ENCODE results near the gene DNAH5. TPM values are rescaled to one million over a fixed set of nuclear protein-coding genes. Genes with fewer than 3 reads are reported as not detected.

DNAH5 gene
- total RNA-seq, 2 experiments from 2014 or later, result not detected

DNA sequence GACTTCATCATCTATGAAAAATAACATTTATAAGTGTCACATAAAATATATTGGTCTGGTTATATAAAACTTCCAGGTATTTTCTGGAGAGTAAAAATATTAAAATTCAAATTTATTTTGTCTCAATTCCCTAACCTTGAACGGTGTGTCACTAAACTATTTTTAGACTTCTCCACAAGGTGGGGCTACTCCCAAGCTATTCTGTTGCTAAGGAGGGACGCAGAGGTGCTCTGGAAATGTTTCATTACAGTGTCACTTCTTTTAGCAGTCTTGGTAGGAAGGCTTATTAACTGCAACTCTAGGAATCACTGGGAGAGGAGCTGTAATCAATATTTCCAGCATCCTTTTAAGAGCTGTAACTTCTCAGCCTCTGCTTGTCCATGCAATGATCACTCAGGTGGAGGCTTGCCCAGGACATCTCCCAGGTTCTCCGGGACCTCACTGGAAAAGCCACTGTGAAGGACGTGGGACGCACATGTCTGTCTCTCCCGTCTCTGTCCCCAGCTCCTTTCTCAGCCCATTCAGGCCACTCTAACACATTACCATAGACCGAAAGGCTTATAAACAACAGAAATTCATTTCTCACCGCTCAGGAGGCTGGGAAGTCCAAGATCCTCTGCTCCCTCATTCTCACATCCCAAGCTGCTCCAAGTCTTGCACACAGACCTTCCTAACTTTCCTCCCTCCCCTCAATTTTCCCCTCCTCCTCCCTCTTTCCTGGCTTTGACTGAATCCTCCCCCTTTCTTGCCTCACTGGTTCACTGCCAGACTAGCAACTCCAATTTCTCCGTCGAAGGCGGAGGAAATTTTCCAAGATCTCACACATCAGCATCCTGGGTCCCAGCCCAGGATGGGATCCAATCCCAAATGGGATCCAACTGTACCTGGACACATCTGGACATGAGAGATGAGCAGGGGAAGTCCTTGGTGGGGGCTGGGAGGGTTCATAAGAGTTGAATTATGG is 32.7 kb upstream of the DNAH5 start:
- TF ChIP-seq CTCF (IDR thresholded peaks at IDR 0.05), result no peak
- POLR2A ChIA-PET, result no interaction called here
- no peaks in the 10 kb centered on the region for H3K4me1 ChIP-seq (ENCODE audit: insufficient read depth, low read length)
- Mint-ChIP-seq H3K9me3 (peaks cover 4% of the 10 kb centered on the region), H3K4me3 (no peak overlapping the region), H3K27me3 (peaks cover 9% of the 10 kb centered on the region), H3K27ac (no peak overlapping the region), H3K4me1 (ENCODE audit: low read depth) (no peaks in the 10 kb centered on the region), H3K36me3 (ENCODE audit: low read depth) (no peaks in the 10 kb centered on the region)
- ATAC-seq (ENCODE audit: poor library complexity), result no peak
- H3K9me3 ChIP-seq (ENCODE audit: control insufficient read depth in 1 of 2, insufficient read depth in 1 of 2, low read length in 2 of 2), result peaks cover 0 to 4% of the 10 kb centered on the region in 2 experiments
- intact Hi-C loops (cut with DNase I, micrococcal nuclease), result no loop called here
- DNase-seq, result no peak
- H3K36me3 ChIP-seq (ENCODE audit: insufficient read depth, low read length), result no peaks in the 10 kb centered on the region
- H3K4me3 ChIP-seq (ENCODE audit: low read length), result no peak overlapping the region
- no peak overlapping the region for H3K27ac ChIP-seq (ENCODE audit: low read depth in 1 of 2, low read length in 2 of 2)
- peaks cover 0 to 3% of the 10 kb centered on the region in 2 experiments for H3K27me3 ChIP-seq (ENCODE audit: control insufficient read depth in 1 of 2, insufficient read depth in 2 of 2, low read length in 2 of 2)
- CTCF ChIA-PET, result no interaction called here

GRCh38 chr5:13976223-13976622 is 31.7 kb upstream of the DNAH5 start:
- ChIA-PET POLR2A (no interaction called here), CTCF (no interaction called here)
- H3K27ac Mint-ChIP-seq, result no peak overlapping the region
- peaks cover 4% of the 10 kb centered on the region for H3K9me3 Mint-ChIP-seq
- Histone ChIP-seq H3K27me3 (ENCODE audit: control insufficient read depth in 1 of 2, insufficient read depth in 2 of 2, low read length in 2 of 2) (peaks cover 0 to 3% of the 10 kb centered on the region in 2 experiments), H3K4me3 (ENCODE audit: low read length) (no peak overlapping the region), H3K36me3 (ENCODE audit: insufficient read depth, low read length) (no peaks in the 10 kb centered on the region), H3K4me1 (ENCODE audit: insufficient read depth, low read length) (no peaks in the 10 kb centered on the region), H3K9me3 (ENCODE audit: control insufficient read depth in 1 of 2, insufficient read depth in 1 of 2, low read length in 2 of 2) (peaks cover 0 to 7% of the 10 kb centered on the region in 2 experiments), H3K27ac (ENCODE audit: low read depth in 1 of 2, low read length in 2 of 2) (no peak overlapping the region)
- no peak for DNase-seq
- peaks cover 9% of the 10 kb centered on the region for H3K27me3 Mint-ChIP-seq
- H3K36me3 Mint-ChIP-seq (ENCODE audit: low read depth), result no peaks in the 10 kb centered on the region
- no peak overlapping the region for H3K4me3 Mint-ChIP-seq
- TF ChIP-seq CTCF (IDR thresholded peaks at IDR 0.05), result no peak
- no peak for ATAC-seq (ENCODE audit: poor library complexity)
- H3K4me1 Mint-ChIP-seq (ENCODE audit: low read depth), result no peaks in the 10 kb centered on the region
- intact Hi-C loops (cut with DNase I, micrococcal nuclease), result no loop called here

GRCh38 chr5:13975246-13975645 is 30.8 kb upstream of the DNAH5 start:
- DNase-seq (no peak), ATAC-seq (ENCODE audit: poor library complexity) (no peak)
- no peak overlapping the region for H3K4me3 Mint-ChIP-seq
- H3K4me1 Mint-ChIP-seq (ENCODE audit: low read depth), result no peaks in the 10 kb centered on the region
- H3K9me3 Mint-ChIP-seq, result peaks cover 8% of the 10 kb centered on the region
- ChIA-PET CTCF (no interaction called here), POLR2A (no interaction called here)
- no peak overlapping the region for H3K27ac Mint-ChIP-seq
- intact Hi-C loops (cut with DNase I, micrococcal nuclease), result no loop called here
- TF ChIP-seq CTCF (IDR thresholded peaks at IDR 0.05), result no peak
- H3K9me3 ChIP-seq (ENCODE audit: control insufficient read depth in 1 of 2, insufficient read depth in 1 of 2, low read length in 2 of 2), result peaks cover 0 to 7% of the 10 kb centered on the region in 2 experiments
- no peaks in the 10 kb centered on the region for H3K36me3 ChIP-seq (ENCODE audit: insufficient read depth, low read length)
- H3K4me3 ChIP-seq (ENCODE audit: low read length), result no peak overlapping the region
- H3K36me3 Mint-ChIP-seq (ENCODE audit: low read depth), result no peaks in the 10 kb centered on the region
- no peaks in the 10 kb centered on the region for H3K4me1 ChIP-seq (ENCODE audit: insufficient read depth, low read length)
- H3K27me3 Mint-ChIP-seq, result peaks cover under 1% of the 10 kb centered on the region
- H3K27me3 ChIP-seq (ENCODE audit: control insufficient read depth in 1 of 2, insufficient read depth in 2 of 2, low read length in 2 of 2), result no peaks in the 10 kb centered on the region
- H3K27ac ChIP-seq (ENCODE audit: low read depth in 1 of 2, low read length in 2 of 2), result no peak overlapping the region
